ENCODE measurements around the gene NRM.
"Not testable (repeated sequence)": the region's sequence is repeated elsewhere in the genome, so short reads cannot be mapped to it uniquely, and the experiment has no call there.

The NRM gene

GRCh38 chr6:30719791-30720737 lies 29.3 kb upstream of the NRM start, which contains the start of gene TUBB:
Gene TUBB, plus strand, starts transcription at chr6:30720352. Its CDS starts 155 bp downstream, at chr6:30720507.
- peak; percentile 92 for DNase-seq

GRCh38 chr6:30719356-30719755 lies 28.6 kb upstream of the NRM start:
- no peak for DNase-seq

GRCh38 chr6:30717845-30718720 lies 27.3 kb upstream of the NRM start:
- DNase-seq, result not testable (repeated sequence)

- DNase-seq, result peak; percentile 99
Observed at GRCh38 chr6:30717129-30717844, 26.5 kb upstream of the NRM start, which contains the start of gene MDC1. Gene MDC1, minus strand, starts transcription at chr6:30717281. Its CDS starts 2,106 bp downstream, at chr6:30715175.

GRCh38 chr6:30716879-30717128 lies 26.0 kb upstream of the NRM start:
- no peak for DNase-seq

GRCh38 chr6:30714263-30714662 lies 23.5 kb upstream of the NRM start:
- DNase-seq, result no peak

- no peak for DNase-seq
Observed at GRCh38 chr6:30712441-30712945, 21.7 kb upstream of the NRM start.

GRCh38 chr6:30711758-30712380 lies 21.1 kb upstream of the NRM start:
- DNase-seq, result no peak

- no peak for DNase-seq
Observed at GRCh38 chr6:30709101-30709868, 18.5 kb upstream of the NRM start.

- DNase-seq, result no peak
Observed at GRCh38 chr6:30707281-30707850, 16.6 kb upstream of the NRM start.

GRCh38 chr6:30705620-30706019 lies 14.8 kb upstream of the NRM start:
- no peak for DNase-seq

GRCh38 chr6:30703821-30704220 lies 13.0 kb upstream of the NRM start:
- no peak for DNase-seq

- no peak for DNase-seq
Observed at GRCh38 chr6:30703011-30703410, 12.2 kb upstream of the NRM start.

- DNase-seq, result no peak
Observed at GRCh38 chr6:30700340-30700739, 9.6 kb upstream of the NRM start.

GRCh38 chr6:30696432-30696831 lies 5.6 kb upstream of the NRM start:
- DNase-seq, result no peak

- DNase-seq, result no peak
Observed at GRCh38 chr6:30691208-30691847, 544 bp upstream of the NRM start.

- DNase-seq, result no peak
Observed at GRCh38 chr6:30689985-30690384, 799 bp downstream of the NRM start.

GRCh38 chr6:30689022-30689865 lies 1.5 kb downstream of the NRM start:
- DNase-seq, result no peak

GRCh38 chr6:30688569-30688968 lies 2.2 kb downstream of the NRM start:
- DNase-seq, result no peak

Measured in activated CD4-positive, alpha-beta T cell treated with anti-CD3 and anti-CD28 coated beads for 1 hour (primary cell).